Measurements from ENCODE around the gene EEFSEC. TPM values are rescaled to one million over a fixed set of nuclear protein-coding genes. Genes with fewer than 3 reads are reported as not detected.

EEFSEC gene
- total and polyA plus RNA-seq, 2 of the 8 experiments (the other 6 are each of a cell fraction or from before 2014, with no cell fraction given) = 13.1 to 19.8 TPM

DNA sequence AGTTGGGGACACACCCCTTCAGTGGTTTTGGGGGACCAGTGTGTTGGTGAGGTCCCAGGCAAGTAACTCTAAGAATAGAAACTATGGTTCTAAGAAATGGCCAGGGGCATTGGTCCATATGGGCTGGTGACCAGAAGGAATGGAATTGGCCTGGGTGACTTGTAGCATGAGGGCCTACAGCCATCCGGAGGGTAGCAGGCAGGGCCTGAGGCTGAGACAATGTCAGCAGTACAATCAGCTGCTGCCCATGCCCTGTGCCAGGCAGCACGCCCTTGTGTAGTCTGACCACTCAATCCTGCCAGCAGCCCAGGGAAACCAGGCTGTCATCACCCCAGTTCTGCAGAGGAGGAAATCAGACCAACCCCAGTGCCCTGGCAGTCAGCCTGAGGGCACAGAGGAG, 212.9 kb downstream of the EEFSEC start (continued):
- TF ChIP-seq, protein P1, sequence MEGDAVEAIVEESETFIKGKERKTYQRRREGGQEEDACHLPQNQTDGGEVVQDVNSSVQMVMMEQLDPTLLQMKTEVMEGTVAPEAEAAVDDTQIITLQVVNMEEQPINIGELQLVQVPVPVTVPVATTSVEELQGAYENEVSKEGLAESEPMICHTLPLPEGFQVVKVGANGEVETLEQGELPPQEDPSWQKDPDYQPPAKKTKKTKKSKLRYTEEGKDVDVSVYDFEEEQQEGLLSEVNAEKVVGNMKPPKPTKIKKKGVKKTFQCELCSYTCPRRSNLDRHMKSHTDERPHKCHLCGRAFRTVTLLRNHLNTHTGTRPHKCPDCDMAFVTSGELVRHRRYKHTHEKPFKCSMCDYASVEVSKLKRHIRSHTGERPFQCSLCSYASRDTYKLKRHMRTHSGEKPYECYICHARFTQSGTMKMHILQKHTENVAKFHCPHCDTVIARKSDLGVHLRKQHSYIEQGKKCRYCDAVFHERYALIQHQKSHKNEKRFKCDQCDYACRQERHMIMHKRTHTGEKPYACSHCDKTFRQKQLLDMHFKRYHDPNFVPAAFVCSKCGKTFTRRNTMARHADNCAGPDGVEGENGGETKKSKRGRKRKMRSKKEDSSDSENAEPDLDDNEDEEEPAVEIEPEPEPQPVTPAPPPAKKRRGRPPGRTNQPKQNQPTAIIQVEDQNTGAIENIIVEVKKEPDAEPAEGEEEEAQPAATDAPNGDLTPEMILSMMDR (IDR thresholded peaks at IDR 0.05; ENCODE audit: control extremely low read depth in 1 of 3, insufficient read depth in 1 of 3, low read depth in 1 of 3, low read length in 3 of 3) = no peak
- TF ChIP-seq CHD2 (IDR thresholded peaks at IDR 0.05; ENCODE audit: low read length) (no peak), EGR1 (IDR thresholded peaks at IDR 0.05; ENCODE audit: borderline replicate concordance, low read depth, low read length) (no peak)
- TF ChIP-seq, protein P2, sequence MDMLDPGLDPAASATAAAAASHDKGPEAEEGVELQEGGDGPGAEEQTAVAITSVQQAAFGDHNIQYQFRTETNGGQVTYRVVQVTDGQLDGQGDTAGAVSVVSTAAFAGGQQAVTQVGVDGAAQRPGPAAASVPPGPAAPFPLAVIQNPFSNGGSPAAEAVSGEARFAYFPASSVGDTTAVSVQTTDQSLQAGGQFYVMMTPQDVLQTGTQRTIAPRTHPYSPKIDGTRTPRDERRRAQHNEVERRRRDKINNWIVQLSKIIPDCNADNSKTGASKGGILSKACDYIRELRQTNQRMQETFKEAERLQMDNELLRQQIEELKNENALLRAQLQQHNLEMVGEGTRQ (IDR thresholded peaks at IDR 0.05; ENCODE audit: low read length) = no peak
